ENCODE measurements around the gene PAIP1.

GRCh38 chr5:43547532-43547931, 9.3 kb downstream of the PAIP1 start:
- TF ChIP-seq CTCF (IDR thresholded peaks at IDR 0.05) = no peak
- TF ChIP-seq POLR2A (IDR thresholded peaks at IDR 0.05) = no peak
